MM.1S (cell line): Measurements from ENCODE around the gene ZNF454.

Experiments used
- DNase-seq: peaks from one replicate; pipeline ENCODE4 v3.0.0-alpha.2; 2015
- H2AFZ ChIP-seq: fragments of 300-600 bp; sonication (generic); 2 replicates; pipeline ENCODE4 v1.6.0; 2016; ENCODE audit warnings: antibody characterized with exemption, low read length
- H3F3A ChIP-seq: fragments of 300-600 bp; sonication (generic); 2 replicates; pipeline ENCODE4 v1.6.1; 2016; ENCODE audit warnings: mild to moderate bottlenecking, antibody characterized with exemption, low read length, moderate library complexity, mixed read lengths; ENCODE audit not compliant: insufficient read depth
- H3K27ac ChIP-seq: fragments of 300-600 bp; sonication (generic); 2 replicates; pipeline ENCODE4 v1.5.1; 2016; ENCODE audit warnings: mild to moderate bottlenecking, low read length
- H3K27me3 ChIP-seq: fragments of 300-600 bp; sonication (generic); replicated peaks from 2 replicates; pipeline ENCODE4 v1.6.0; 2016; ENCODE audit warnings: low read length; ENCODE audit not compliant: insufficient read depth
- H3K36me3 ChIP-seq: fragments of 300-600 bp; sonication (generic); replicated peaks from 2 replicates; pipeline ENCODE4 v1.6.1; 2016; ENCODE audit warnings: mild to moderate bottlenecking, low read length, mixed read lengths; ENCODE audit not compliant: insufficient read depth
- H3K4me1 ChIP-seq: fragments of 300-600 bp; sonication (generic); 2 replicates; pipeline ENCODE4 v1.6.1; 2016; ENCODE audit warnings: low read length, mixed read lengths
- H3K4me2 ChIP-seq: fragments of 300-600 bp; sonication (generic); 2 replicates; pipeline ENCODE4 v1.6.0; 2016; ENCODE audit warnings: low read depth, low read length
- H3K4me3 ChIP-seq: fragments of 300-600 bp; sonication (generic); 2 replicates; pipeline ENCODE4 v1.5.1; 2016; ENCODE audit warnings: low read length, mixed read lengths
- H3K79me2 ChIP-seq: fragments of 300-600 bp; sonication (generic); 2 replicates; pipeline ENCODE4 v1.6.1; 2016; ENCODE audit warnings: mixed run types, low read length, mixed read lengths
- H3K9ac ChIP-seq: fragments of 300-600 bp; sonication (generic); 2 replicates; pipeline ENCODE4 v1.6.1; 2016; ENCODE audit warnings: low read length, mixed read lengths
- H3K9me2 ChIP-seq: fragments of 300-600 bp; sonication (generic); replicated peaks from 2 replicates; pipeline ENCODE4 v1.6.1; 2016; ENCODE audit warnings: mild to moderate bottlenecking, low read length, mixed read lengths; ENCODE audit not compliant: insufficient read depth
- H3K9me3 ChIP-seq: fragments of 300-600 bp; sonication (generic); replicated peaks from 2 replicates; pipeline ENCODE4 v1.6.1; 2016; ENCODE audit warnings: mild to moderate bottlenecking, low read length, mixed read lengths; ENCODE audit not compliant: insufficient read depth
- H4K20me1 ChIP-seq: fragments of 300-600 bp; sonication (generic); 2 replicates; pipeline ENCODE4 v1.6.1; 2016; ENCODE audit warnings: mild to moderate bottlenecking, low read length, moderate library complexity, mixed read lengths; ENCODE audit not compliant: insufficient read depth
- EZH2 ChIP-seq: fragments of 300-600 bp; sonication (generic); optimal IDR thresholded peaks from 2 replicates; pipeline ENCODE3; 2017; ENCODE audit warnings: low read depth, mild to moderate bottlenecking, antibody characterized with exemption, low read length, mixed read lengths
- EZH2phosphoT487 ChIP-seq: fragments of 300-600 bp; sonication (generic); IDR thresholded peaks from 2 replicates; pipeline ENCODE4 v1.6.1; 2018; ENCODE audit warnings: antibody characterized with exemption, low read length
- TF ChIP-seq, protein P1 (sequence below): fragments of 300-600 bp; sonication (generic); IDR thresholded peaks from 2 replicates; pipeline ENCODE4 v1.5.1; 2016; ENCODE audit warnings: antibody characterized with exemption, low read length, mixed read lengths

The ZNF454 gene

DNA sequence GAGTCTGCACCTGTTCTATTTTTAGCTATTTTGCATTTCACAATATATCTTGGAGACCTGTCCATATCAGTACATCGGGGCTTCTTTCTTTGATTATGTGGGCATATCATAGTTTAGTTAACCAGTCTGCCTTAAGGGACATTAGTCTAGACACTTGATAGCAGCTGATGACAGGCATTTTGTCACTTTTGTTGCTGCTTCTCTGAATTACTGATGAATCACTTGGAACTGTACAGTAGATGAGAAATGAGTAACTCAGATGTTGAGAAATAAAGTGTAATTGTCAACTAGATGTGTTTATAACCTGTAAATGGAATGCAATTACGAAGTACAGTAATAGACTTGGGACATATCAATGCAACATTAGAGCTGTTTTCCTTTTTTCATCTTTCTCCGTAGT lies 38.1 kb upstream of the ZNF454 start:
- Histone ChIP-seq H3K27me3 (no peaks in the 10 kb centered on the region), H3K9me3 (no peaks in the 10 kb centered on the region), H4K20me1 (no peaks in the 10 kb centered on the region), H3K9me2 (no peaks in the 10 kb centered on the region), H3K4me2 (no peak overlapping the region), H3K79me2 (no peaks in the 10 kb centered on the region), H3K36me3 (no peaks in the 10 kb centered on the region), H3K4me3 (no peak overlapping the region), H2AFZ (no peak overlapping the region), H3K9ac (no peak overlapping the region), H3K27ac (no peak overlapping the region), H3F3A (no peaks in the 10 kb centered on the region), H3K4me1 (no peaks in the 10 kb centered on the region)
- DNase-seq, result no peak
- no peak for TF ChIP-seq EZH2phosphoT487
- no peak for TF ChIP-seq EZH2
- TF ChIP-seq, protein P1, sequence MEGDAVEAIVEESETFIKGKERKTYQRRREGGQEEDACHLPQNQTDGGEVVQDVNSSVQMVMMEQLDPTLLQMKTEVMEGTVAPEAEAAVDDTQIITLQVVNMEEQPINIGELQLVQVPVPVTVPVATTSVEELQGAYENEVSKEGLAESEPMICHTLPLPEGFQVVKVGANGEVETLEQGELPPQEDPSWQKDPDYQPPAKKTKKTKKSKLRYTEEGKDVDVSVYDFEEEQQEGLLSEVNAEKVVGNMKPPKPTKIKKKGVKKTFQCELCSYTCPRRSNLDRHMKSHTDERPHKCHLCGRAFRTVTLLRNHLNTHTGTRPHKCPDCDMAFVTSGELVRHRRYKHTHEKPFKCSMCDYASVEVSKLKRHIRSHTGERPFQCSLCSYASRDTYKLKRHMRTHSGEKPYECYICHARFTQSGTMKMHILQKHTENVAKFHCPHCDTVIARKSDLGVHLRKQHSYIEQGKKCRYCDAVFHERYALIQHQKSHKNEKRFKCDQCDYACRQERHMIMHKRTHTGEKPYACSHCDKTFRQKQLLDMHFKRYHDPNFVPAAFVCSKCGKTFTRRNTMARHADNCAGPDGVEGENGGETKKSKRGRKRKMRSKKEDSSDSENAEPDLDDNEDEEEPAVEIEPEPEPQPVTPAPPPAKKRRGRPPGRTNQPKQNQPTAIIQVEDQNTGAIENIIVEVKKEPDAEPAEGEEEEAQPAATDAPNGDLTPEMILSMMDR, result no peak

DNA sequence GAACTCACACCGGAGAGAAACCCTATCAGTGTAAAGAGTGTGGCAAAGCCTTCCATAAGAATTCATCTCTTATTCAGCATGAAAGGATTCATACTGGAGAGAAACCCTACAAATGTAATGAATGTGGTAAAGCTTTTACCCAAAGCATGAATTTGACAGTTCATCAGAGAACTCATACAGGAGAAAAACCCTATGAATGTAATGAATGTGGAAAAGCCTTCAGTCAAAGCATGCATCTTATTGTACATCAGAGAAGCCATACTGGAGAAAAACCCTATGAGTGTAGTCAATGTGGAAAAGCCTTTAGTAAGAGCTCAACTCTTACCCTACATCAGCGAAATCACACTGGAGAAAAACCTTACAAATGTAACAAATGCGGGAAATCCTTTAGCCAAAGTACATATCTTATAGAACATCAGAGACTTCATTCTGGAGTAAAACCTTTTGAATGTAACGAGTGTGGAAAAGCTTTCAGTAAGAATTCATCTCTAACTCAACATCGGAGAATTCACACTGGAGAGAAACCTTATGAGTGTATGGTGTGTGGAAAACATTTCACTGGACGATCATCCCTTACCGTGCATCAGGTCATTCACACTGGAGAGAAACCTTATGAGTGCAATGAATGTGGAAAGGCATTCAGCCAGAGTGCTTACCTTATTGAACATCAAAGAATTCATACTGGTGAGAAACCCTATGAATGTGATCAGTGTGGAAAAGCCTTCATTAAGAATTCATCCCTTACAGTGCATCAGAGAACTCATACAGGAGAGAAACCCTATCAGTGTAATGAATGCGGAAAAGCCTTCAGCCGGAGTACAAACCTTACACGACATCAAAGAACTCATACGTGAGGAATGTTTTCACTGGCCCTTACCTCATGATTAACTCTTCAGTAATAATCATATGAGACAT lies 8.9 kb upstream of the ZNF454 start:
- no peak overlapping the region for H3K4me2 ChIP-seq
- no peaks in the 10 kb centered on the region for H3K4me1 ChIP-seq
- H3K9me2 ChIP-seq, result no peaks in the 10 kb centered on the region
- H3K9me3 ChIP-seq, result no peaks in the 10 kb centered on the region
- no peak overlapping the region for H3K27ac ChIP-seq
- H3K36me3 ChIP-seq, result no peaks in the 10 kb centered on the region
- no peak overlapping the region for H3K4me3 ChIP-seq
- no peak overlapping the region for H3K9ac ChIP-seq
- TF ChIP-seq EZH2phosphoT487, result no peak
- no peaks in the 10 kb centered on the region for H3K79me2 ChIP-seq
- H3F3A ChIP-seq, result no peaks in the 10 kb centered on the region
- no peaks in the 10 kb centered on the region for H3K27me3 ChIP-seq
- no peaks in the 10 kb centered on the region for H4K20me1 ChIP-seq
- no peak overlapping the region for H2AFZ ChIP-seq
- DNase-seq, result no peak

DNA sequence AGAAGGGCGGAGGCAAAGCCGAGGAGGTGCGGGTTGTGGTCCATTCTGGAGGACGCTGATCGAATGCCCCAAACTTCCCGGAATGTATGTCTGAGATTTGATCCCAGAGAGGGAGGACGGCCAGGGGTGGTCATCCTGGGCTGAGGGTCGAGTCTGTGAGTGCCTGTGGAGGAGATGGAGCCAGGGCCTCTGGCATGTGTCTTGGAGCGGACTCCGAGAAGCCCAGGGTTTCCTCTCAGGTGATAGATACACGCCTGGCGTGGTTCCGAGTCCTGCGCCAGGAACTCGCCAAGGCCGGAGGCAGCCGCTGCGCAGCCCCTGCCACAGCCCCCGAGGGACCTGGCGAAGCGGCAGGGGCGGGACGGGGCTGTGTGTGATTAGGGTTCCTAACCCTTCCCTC lies 363 bp downstream of the ZNF454 start:
- Histone ChIP-seq H3K9me3 (no peaks in the 10 kb centered on the region), H3K4me2 (no peak overlapping the region), H3K9me2 (no peaks in the 10 kb centered on the region), H3K9ac (no peak overlapping the region), H4K20me1 (no peaks in the 10 kb centered on the region), H3K4me1 (no peaks in the 10 kb centered on the region), H3K36me3 (no peaks in the 10 kb centered on the region), H3K4me3 (no peak overlapping the region), H3F3A (no peaks in the 10 kb centered on the region), H3K27ac (no peak overlapping the region), H3K27me3 (no peaks in the 10 kb centered on the region), H3K79me2 (no peaks in the 10 kb centered on the region), H2AFZ (no peak overlapping the region)
- no peak for DNase-seq
- TF ChIP-seq EZH2 (no peak), EZH2phosphoT487 (no peak)
- TF ChIP-seq, protein P1, result no peak

DNA sequence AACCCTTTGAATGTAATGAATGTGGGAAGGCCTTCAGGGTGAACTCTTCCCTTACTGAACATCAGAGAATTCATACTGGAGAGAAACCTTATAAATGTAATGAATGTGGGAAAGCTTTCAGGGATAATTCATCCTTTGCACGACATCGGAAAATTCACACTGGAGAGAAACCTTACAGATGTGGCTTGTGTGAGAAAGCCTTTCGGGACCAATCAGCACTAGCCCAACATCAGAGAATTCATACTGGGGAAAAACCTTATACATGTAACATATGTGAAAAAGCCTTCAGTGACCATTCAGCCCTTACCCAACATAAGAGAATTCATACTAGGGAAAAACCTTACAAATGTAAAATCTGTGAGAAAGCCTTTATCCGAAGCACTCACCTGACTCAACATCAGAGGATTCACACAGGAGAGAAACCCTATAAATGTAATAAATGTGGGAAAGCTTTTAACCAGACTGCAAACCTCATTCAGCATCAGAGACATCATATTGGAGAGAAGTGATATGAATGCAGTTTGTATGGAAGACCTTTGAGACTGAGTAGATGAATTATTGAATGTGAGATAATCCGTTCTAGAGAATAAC lies 24.6 kb downstream of the ZNF454 start:
- no peak for DNase-seq
- Histone ChIP-seq H3K4me3 (no peak overlapping the region), H3K9me2 (no peaks in the 10 kb centered on the region), H3K79me2 (no peaks in the 10 kb centered on the region), H3K27me3 (no peaks in the 10 kb centered on the region), H3K9ac (no peak overlapping the region), H3F3A (no peaks in the 10 kb centered on the region), H3K9me3 (no peaks in the 10 kb centered on the region), H3K27ac (no peak overlapping the region), H3K36me3 (no peaks in the 10 kb centered on the region), H3K4me2 (no peak overlapping the region), H3K4me1 (no peaks in the 10 kb centered on the region), H2AFZ (no peak overlapping the region), H4K20me1 (no peaks in the 10 kb centered on the region)
- TF ChIP-seq EZH2, result no peak
- TF ChIP-seq, protein P1, result no peak
- no peak for TF ChIP-seq EZH2phosphoT487
